Peyer's patch (tissue), 4 donors: ENCODE data around the gene NOVA1. TPM values are rescaled to one million over a fixed set of nuclear protein-coding genes. Genes with fewer than 3 reads are reported as not detected.

Experiments used
- DNase-seq, 3 donors: peaks; one replicate each; pipeline ENCODE4 v3.0.0-alpha.2; 2017 to 2019
- H3K27ac ChIP-seq, 4 donors: fragments of 200-600 bp; sonication (generic); one replicate each; pipeline ENCODE4 v1.5.1; 2016 to 2019
- H3K27me3 ChIP-seq, 2 donors: fragments of 200-600 bp; sonication (generic); one replicate each; pipeline ENCODE4 v1.5.1; 2019
- H3K36me3 ChIP-seq, 3 donors: fragments of 200-600 bp; sonication (generic); one replicate each; pipeline ENCODE4 v1.5.1; 2016 to 2019
- H3K4me1 ChIP-seq, 4 donors: fragments of 200-600 bp; sonication (generic); one replicate each; pipeline ENCODE4 v1.5.1; 2016 to 2019
- H3K4me3 ChIP-seq, 4 donors: fragments of 200-600 bp; sonication (generic); 1 replicate in 3 of 4; 2 replicates in 1 of 4; pipeline ENCODE4 v1.5.1; 2016 to 2019; ENCODE audit warnings: mild to moderate bottlenecking in 1 of 4
- H3K9me3 ChIP-seq, 4 donors: fragments of 200-600 bp; sonication (generic); one replicate each; pipeline ENCODE4 v1.5.1; 2016 to 2019; ENCODE audit warnings: mild to moderate bottlenecking in 1 of 4
- POLR2A ChIP-seq, 2 donors: fragments of 450-650 bp; IDR thresholded peaks; one replicate each; pipeline ENCODE4 v1.5.1; 2017; ENCODE audit warnings: antibody characterized with exemption in 2 of 2, mild to moderate bottlenecking in 2 of 2, moderate library complexity in 2 of 2
- total RNA-seq, 4 donors: library from RNA; depleted of rRNA; stranded (reverse); fragments of >200 nt; gene quantifications; one replicate each; pipeline ENCODE4 v1.1.0, GENCODE V29; 2016

NOVA1 gene
- total RNA-seq, 4 donors from 2014 or later: 2.6 to 39.6 (median 5.8) TPM

DNA sequence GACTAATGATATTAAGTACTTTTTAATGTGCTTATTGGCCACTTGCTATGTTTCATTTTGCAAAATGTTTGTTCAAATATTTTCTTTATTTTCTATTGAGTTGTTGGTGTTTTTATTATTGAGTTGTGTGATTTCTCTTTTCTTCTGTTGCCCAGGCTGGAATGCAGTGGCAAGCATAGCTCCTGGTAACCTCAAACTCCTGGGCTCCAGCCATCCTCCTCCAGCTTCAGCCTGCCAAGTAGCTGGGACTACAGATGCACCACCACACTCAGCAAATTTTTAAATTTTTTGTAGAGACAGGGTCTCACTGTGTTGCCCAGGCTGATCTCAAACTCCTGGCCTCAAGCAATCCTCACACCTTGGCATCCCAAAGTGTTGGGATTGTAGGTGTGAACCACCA lies 199.2 kb downstream of the NOVA1 start:
- H3K36me3 ChIP-seq: no peaks in the 10 kb centered on the region
- no peaks in the 10 kb centered on the region for H3K27me3 ChIP-seq
- H3K4me1 ChIP-seq: peaks cover 0 to 12% (median 0%) of the 10 kb centered on the region in 4 donors
- H3K9me3 ChIP-seq: no peaks in the 10 kb centered on the region
- no peak overlapping the region for H3K4me3 ChIP-seq
- H3K27ac ChIP-seq: no peak overlapping the region
- DNase-seq: no peak
- TF ChIP-seq POLR2A (IDR thresholded peaks at IDR 0.05): no peak
